Fibroblast of lung (primary cell): ENCODE results near the gene SDSL. TPM values are rescaled to one million over a fixed set of nuclear protein-coding genes. Genes with fewer than 3 reads are reported as not detected.

Experiments used
- DNase-seq, 2 donors: peaks; one replicate each; pipeline versions ENCODE4 v3.0.0 to v3.0.0-alpha.2; 2010; ENCODE audit warnings: low read depth in 2 of 2
- H2AFZ ChIP-seq: 2 replicates; pipeline ENCODE4 v1.5.1; 2012; ENCODE audit warnings: low read length, control low read depth, inconsistent platforms
- H3K27ac ChIP-seq: 2 replicates; pipeline ENCODE4 v1.5.1; 2011; ENCODE audit warnings: low read length, control low read depth; ENCODE audit not compliant: insufficient read depth
- H3K27me3 ChIP-seq: 2 replicates; pipeline ENCODE4 v1.5.1; 2011; ENCODE audit warnings: mild to moderate bottlenecking, low read length; ENCODE audit not compliant: control insufficient read depth, insufficient read depth
- H3K36me3 ChIP-seq: 2 replicates; pipeline ENCODE4 v1.5.1; 2011; ENCODE audit warnings: low read length; ENCODE audit not compliant: control insufficient read depth, insufficient read depth
- H3K4me1 ChIP-seq: 2 replicates; pipeline ENCODE4 v1.5.1; 2011; ENCODE audit warnings: low read length; ENCODE audit not compliant: control insufficient read depth, insufficient read depth; ENCODE audit errors: extremely low read depth
- H3K4me2 ChIP-seq: 2 replicates; pipeline ENCODE4 v1.5.1; 2011; ENCODE audit warnings: low read length, control low read depth; ENCODE audit not compliant: insufficient read depth; ENCODE audit errors: extremely low read depth
- H3K4me3 ChIP-seq, 4 experiments: fragments of 200-600 bp in 1 of 4; sonication (generic) in 1 of 4; replicated peaks in 1 of 4; 2 replicates each; pipeline ENCODE4 v1.5.1; 2011 to 2016; ENCODE audit warnings: low read length in 4 of 4, low read depth in 3 of 4, mild to moderate bottlenecking in 3 of 4, control low read depth in 2 of 4, inconsistent platforms in 1 of 4, mixed read lengths in 1 of 4; ENCODE audit not compliant: insufficient read depth in 1 of 4; ENCODE audit errors: control extremely low read depth in 1 of 4
- H3K79me2 ChIP-seq: 2 replicates; pipeline ENCODE4 v1.5.1; 2012; ENCODE audit warnings: mild to moderate bottlenecking, low read length, inconsistent platforms; ENCODE audit not compliant: control insufficient read depth, insufficient read depth
- H3K9ac ChIP-seq: 2 replicates; pipeline ENCODE4 v1.5.1; 2011; ENCODE audit warnings: mild to moderate bottlenecking, low read length, control low read depth; ENCODE audit not compliant: insufficient read depth
- H3K9me3 ChIP-seq: 2 replicates; pipeline ENCODE4 v1.5.1; 2012; ENCODE audit warnings: low read depth, low read length; ENCODE audit not compliant: control insufficient read depth, insufficient read depth
- H4K20me1 ChIP-seq: 2 replicates; pipeline ENCODE4 v1.5.1; 2011; ENCODE audit warnings: low read length; ENCODE audit not compliant: control insufficient read depth, insufficient read depth; ENCODE audit errors: extremely low read depth
- EZH2 ChIP-seq: IDR thresholded peaks from 2 replicates; pipeline ENCODE4 v1.5.1; 2012; ENCODE audit warnings: low read length, control low read depth, mild to moderate bottlenecking; ENCODE audit errors: missing control alignments
- polyA plus RNA-seq, 2 donors: library from polyadenylated mRNA; depleted of rRNA in 1 of 2; stranded (reverse) in 1 of 2; unstranded in 1 of 2; fragments of >200 nt; gene quantifications; 2 replicates each; pipeline ENCODE4 v1.2.1, GENCODE V29; 2011 to 2012; ENCODE audit warnings: missing spikeins in 1 of 2
- total RNA-seq: library from RNA; depleted of rRNA; stranded (reverse); fragments of >200 nt; gene quantifications from 2 replicates; pipeline ENCODE4 v1.2.1, GENCODE V29; 2014
- TF ChIP-seq, protein P1 (sequence below), 2 donors: IDR thresholded peaks in 1 of 2; conservative IDR thresholded peaks in 1 of 2; 1 replicate in 1 of 2; 2 replicates in 1 of 2; pipeline ENCODE4 v1.5.1; 2011 to 2012; ENCODE audit warnings: low read length in 2 of 2, control low read depth in 1 of 2, inconsistent platforms in 1 of 2, low read depth in 1 of 2, mild to moderate bottlenecking in 1 of 2

The SDSL gene
- total and polyA plus RNA-seq, 2 donors (not counting 1 experiment from before 2014, with no cell fraction given) = 5.1 to 12.4 TPM

DNA sequence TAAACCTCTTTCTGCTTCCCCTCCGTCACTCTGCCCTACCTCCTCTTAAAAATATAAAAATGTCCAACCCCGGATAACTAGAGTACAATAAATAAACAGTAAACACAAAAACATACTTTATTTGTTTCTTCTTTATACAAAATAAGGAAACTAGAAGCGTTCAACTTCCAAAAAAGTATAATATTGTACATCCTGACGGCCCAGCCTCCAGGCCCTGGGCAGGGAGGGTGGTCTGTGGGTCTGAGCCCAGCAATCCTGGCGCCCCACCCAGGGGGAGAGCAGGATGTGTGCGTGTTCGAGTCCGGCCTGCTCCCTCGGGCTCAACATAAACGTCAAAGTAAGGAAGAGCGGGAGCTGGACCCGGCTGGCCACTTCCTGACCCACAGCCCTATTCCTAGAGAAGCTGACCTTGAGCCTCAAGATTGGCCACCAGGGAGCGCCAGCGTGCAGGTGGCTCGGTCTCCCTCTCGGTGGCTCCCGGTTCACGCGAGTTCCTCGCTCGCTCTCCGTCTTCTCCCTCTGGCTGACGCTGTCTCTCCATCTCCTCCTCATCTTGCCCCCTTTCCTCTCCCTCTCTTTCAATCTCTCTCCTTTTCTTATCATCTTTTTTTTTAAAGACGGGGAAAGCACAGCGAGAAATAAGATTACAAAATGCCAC lies 40.1 kb downstream of the SDSL start:
- Histone ChIP-seq H2AFZ (no peak overlapping the region), H3K27me3 (peaks cover 44% of the 10 kb centered on the region), H3K79me2 (no peaks in the 10 kb centered on the region), H3K27ac (no peak overlapping the region), H3K4me2 (peak overlapping the region; percentile 80), H4K20me1 (no peaks in the 10 kb centered on the region), H3K9ac (no peak overlapping the region), H3K4me3 (peak overlapping the region in 2 of 4 experiments; percentile 30), H3K9me3 (no peaks in the 10 kb centered on the region), H3K36me3 (no peaks in the 10 kb centered on the region), H3K4me1 (no peaks in the 10 kb centered on the region)
- DNase-seq = peak; percentile 52 to 75
- TF ChIP-seq, protein P1, sequence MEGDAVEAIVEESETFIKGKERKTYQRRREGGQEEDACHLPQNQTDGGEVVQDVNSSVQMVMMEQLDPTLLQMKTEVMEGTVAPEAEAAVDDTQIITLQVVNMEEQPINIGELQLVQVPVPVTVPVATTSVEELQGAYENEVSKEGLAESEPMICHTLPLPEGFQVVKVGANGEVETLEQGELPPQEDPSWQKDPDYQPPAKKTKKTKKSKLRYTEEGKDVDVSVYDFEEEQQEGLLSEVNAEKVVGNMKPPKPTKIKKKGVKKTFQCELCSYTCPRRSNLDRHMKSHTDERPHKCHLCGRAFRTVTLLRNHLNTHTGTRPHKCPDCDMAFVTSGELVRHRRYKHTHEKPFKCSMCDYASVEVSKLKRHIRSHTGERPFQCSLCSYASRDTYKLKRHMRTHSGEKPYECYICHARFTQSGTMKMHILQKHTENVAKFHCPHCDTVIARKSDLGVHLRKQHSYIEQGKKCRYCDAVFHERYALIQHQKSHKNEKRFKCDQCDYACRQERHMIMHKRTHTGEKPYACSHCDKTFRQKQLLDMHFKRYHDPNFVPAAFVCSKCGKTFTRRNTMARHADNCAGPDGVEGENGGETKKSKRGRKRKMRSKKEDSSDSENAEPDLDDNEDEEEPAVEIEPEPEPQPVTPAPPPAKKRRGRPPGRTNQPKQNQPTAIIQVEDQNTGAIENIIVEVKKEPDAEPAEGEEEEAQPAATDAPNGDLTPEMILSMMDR (conservative IDR thresholded peaks at IDR 0.05 in 1 of 2, IDR thresholded peaks at IDR 0.05 in 1 of 2; ENCODE audit: low read depth in 1 of 2, low read length in 2 of 2) = peak; percentile 80 to 95
- TF ChIP-seq EZH2 = peak; percentile 19

DNA sequence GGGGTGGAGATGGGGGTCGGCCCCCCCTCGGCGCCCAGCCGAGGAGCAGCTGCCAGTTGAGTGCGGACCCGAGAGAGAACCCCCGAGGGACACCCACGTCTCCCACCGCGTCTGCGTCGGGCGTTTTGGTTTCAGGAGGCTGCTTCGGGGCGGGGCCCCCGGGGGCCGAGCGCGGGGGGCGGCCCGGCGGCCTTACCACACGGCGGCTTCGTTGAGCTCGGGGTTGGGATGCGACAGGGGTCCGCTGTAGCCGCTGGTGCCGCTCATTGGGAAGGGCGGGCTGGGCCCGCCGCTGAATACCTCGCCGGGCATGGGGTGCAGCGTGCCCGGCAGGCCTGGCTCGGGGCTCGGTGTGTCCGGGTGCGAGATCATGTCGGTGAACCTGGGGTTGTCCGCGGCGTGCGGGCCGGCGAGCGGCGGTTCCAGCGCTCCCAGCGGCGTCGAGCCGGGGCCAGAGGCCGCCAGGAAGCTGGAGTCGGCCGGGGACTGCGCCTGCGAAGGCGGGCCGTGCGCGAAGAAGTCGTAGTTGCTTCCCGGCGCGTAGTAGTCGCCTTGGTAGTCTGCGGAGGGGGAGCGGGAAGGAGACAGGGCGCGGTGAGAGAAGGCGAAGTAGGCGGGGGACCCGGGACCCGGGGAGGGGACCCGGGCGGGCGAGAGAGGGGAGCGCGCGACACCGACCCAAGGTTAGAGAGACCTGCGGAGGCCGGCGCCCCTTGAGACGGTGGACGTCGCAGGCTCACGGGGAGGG lies 41.0 kb downstream of the SDSL start:
- H3K4me1 ChIP-seq = no peaks in the 10 kb centered on the region
- H3K4me3 ChIP-seq = peak overlapping the region in 1 of 4 experiments; percentile 7
- H3K27me3 ChIP-seq = peaks cover 53% of the 10 kb centered on the region
- TF ChIP-seq, protein P1 (conservative IDR thresholded peaks at IDR 0.05 in 1 of 2, IDR thresholded peaks at IDR 0.05 in 1 of 2; ENCODE audit: low read depth in 1 of 2, low read length in 2 of 2) = no peak
- no peak for TF ChIP-seq EZH2
- H3K27ac ChIP-seq = no peak overlapping the region
- peak overlapping the region; percentile 35 for H3K4me2 ChIP-seq
- DNase-seq = no peak
- H3K36me3 ChIP-seq = no peaks in the 10 kb centered on the region
- H2AFZ ChIP-seq = no peak overlapping the region
- H3K9ac ChIP-seq = no peak overlapping the region
- no peaks in the 10 kb centered on the region for H3K79me2 ChIP-seq
- no peaks in the 10 kb centered on the region for H4K20me1 ChIP-seq
- no peaks in the 10 kb centered on the region for H3K9me3 ChIP-seq

- Histone ChIP-seq H3K79me2 (no peaks in the 10 kb centered on the region), H3K27me3 (peaks cover 56% of the 10 kb centered on the region), H3K36me3 (no peaks in the 10 kb centered on the region), H3K9ac (no peak overlapping the region), H3K27ac (no peak overlapping the region), H3K9me3 (no peaks in the 10 kb centered on the region), H4K20me1 (no peaks in the 10 kb centered on the region), H3K4me3 (no peak overlapping the region), H3K4me2 (no peak overlapping the region), H3K4me1 (no peaks in the 10 kb centered on the region), H2AFZ (no peak overlapping the region)
- TF ChIP-seq, protein P1 (conservative IDR thresholded peaks at IDR 0.05 in 1 of 2, IDR thresholded peaks at IDR 0.05 in 1 of 2; ENCODE audit: low read depth in 1 of 2, low read length in 2 of 2) = no peak
- TF ChIP-seq EZH2 = peak; percentile 99
- no peak for DNase-seq
Measured at GRCh38 chr12:113463746-113464451, 41.7 kb downstream of the SDSL start.
